ENCODE data around the gene PNO1. TPM values are rescaled to one million over a fixed set of nuclear protein-coding genes. Genes with fewer than 3 reads are reported as not detected.
"Not testable (repeated sequence)": the region's sequence is repeated elsewhere in the genome, so short reads cannot be mapped to it uniquely, and the experiment has no call there.

PNO1 gene
- total RNA-seq: 10 to 100 TPM in 3 of 9 donors, 1 to 10 TPM in 6; 6.6 to 11.3 (median 8.8) TPM
- polyA plus RNA-seq: 10 to 100 TPM in 1 of 2 donors, 1 to 10 TPM in 1; 4.5 to 20.1 TPM
- long read RNA-seq, donor 1, transcript PNO1-201 (7 exons, 2,286 nt): major isoform, 17 of 18 reads
- long read RNA-seq, donor 1, partial matches to known transcripts: 1 of 18 reads
- long read RNA-seq, donor 1, other reads (novel, unspliced or antisense): 0 of 18 reads
- long read RNA-seq, donor 2, transcript PNO1-201 (7 exons, 2,286 nt): major isoform, 82 of 88 reads
- long read RNA-seq, donor 2, partial matches to known transcripts: 1 of 88 reads
- long read RNA-seq, donor 2, other reads (novel, unspliced or antisense): 5 of 88 reads
- long read RNA-seq, donor 3, transcript PNO1-201 (7 exons, 2,286 nt): major isoform, 29 of 31 reads
- long read RNA-seq, donor 3, partial matches to known transcripts: 0 of 31 reads
- long read RNA-seq, donor 3, other reads (novel, unspliced or antisense): 2 of 31 reads

- WGBS, 4 donors: 0 to 1% (median 0%) methylated on average over 43 to 44 of the region's 44 CpGs
- intact Hi-C loops (cut with DNase I): loop anchor here in 8 of 10 donors (1.0 to 10.0 kb wide), 6 partner anchors 93 to 97 kb away; partner anchors contain the start of genes PPP3R1 (in 6 of the 8) and C1D (in 1 of the 8)
- Histone ChIP-seq H3K4me3 (peak within 1 kb of the TSS; percentile 61 to 97 (median 86)), H3K36me3 (peaks cover 0 to 28% (median 25%) of the 10 kb centered on the region in 9 donors), H3K27me3 (no peaks in the 10 kb centered on the region), H3K27ac (peak within 1 kb of the TSS; percentile 87 to 98 (median 94)), H3K9me3 (no peaks in the 10 kb centered on the region), H3K4me1 (peaks cover 0 to 45% (median 32%) of the 10 kb centered on the region in 12 donors)
- ATAC-seq (peak; percentile 97 to 99 (median 98)), DNase-seq (peak; percentile 96 to 97 (median 96))
- peak in 1 of 2 donors; percentile 50 for TF ChIP-seq POLR2A (IDR thresholded peaks at IDR 0.05)
- TF ChIP-seq, protein P1, sequence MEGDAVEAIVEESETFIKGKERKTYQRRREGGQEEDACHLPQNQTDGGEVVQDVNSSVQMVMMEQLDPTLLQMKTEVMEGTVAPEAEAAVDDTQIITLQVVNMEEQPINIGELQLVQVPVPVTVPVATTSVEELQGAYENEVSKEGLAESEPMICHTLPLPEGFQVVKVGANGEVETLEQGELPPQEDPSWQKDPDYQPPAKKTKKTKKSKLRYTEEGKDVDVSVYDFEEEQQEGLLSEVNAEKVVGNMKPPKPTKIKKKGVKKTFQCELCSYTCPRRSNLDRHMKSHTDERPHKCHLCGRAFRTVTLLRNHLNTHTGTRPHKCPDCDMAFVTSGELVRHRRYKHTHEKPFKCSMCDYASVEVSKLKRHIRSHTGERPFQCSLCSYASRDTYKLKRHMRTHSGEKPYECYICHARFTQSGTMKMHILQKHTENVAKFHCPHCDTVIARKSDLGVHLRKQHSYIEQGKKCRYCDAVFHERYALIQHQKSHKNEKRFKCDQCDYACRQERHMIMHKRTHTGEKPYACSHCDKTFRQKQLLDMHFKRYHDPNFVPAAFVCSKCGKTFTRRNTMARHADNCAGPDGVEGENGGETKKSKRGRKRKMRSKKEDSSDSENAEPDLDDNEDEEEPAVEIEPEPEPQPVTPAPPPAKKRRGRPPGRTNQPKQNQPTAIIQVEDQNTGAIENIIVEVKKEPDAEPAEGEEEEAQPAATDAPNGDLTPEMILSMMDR (IDR thresholded peaks at IDR 0.05): no peak
Measured at GRCh38 chr2:68157402-68158133, at the start of gene PNO1. Gene PNO1, plus strand, starts transcription at chr2:68157888. Its CDS starts 47 bp downstream, at chr2:68157935.

- H3K36me3 ChIP-seq: peaks cover 0 to 3% (median 0%) of the 10 kb centered on the region in 9 donors
- 89 to 99% (median 92%) methylated on average over 3 of the region's 3 CpGs for WGBS, 4 donors
- H3K9me3 ChIP-seq: peaks cover 0 to 10% (median 0%) of the 10 kb centered on the region in 12 donors
- no peak overlapping the region for H3K27ac ChIP-seq
- DNase-seq: no peak
- intact Hi-C loops (cut with DNase I): no loop called here
- H3K4me1 ChIP-seq: no peaks in the 10 kb centered on the region
- no peaks in the 10 kb centered on the region for H3K27me3 ChIP-seq
- TF ChIP-seq, protein P1 (IDR thresholded peaks at IDR 0.05): no peak
- no peak for TF ChIP-seq POLR2A (IDR thresholded peaks at IDR 0.05)
- no peak overlapping the region for H3K4me3 ChIP-seq
- ATAC-seq: peak in 1 of 4 donors; percentile 39
Measured at GRCh38 chr2:68108120-68108519, 49.6 kb upstream of the PNO1 start.

GRCh38 chr2:68110102-68110501 lies 47.6 kb upstream of the PNO1 start:
- DNase-seq (no peak), ATAC-seq (no peak)
- no peak overlapping the region for H3K27ac ChIP-seq
- intact Hi-C loops (cut with DNase I): no loop called here
- H3K36me3 ChIP-seq: peaks cover 0 to 3% (median 0%) of the 10 kb centered on the region in 9 donors
- no peaks in the 10 kb centered on the region for H3K27me3 ChIP-seq
- no peak overlapping the region for H3K4me3 ChIP-seq
- no peaks in the 10 kb centered on the region for H3K4me1 ChIP-seq
- WGBS, 4 donors: 55 to 80% (median 65%) methylated on average over 3 of the region's 3 CpGs
- H3K9me3 ChIP-seq: peaks cover 0 to 10% (median 0%) of the 10 kb centered on the region in 12 donors
- no peak for TF ChIP-seq POLR2A (IDR thresholded peaks at IDR 0.05)
- TF ChIP-seq, protein P1 (IDR thresholded peaks at IDR 0.05): no peak

DNA sequence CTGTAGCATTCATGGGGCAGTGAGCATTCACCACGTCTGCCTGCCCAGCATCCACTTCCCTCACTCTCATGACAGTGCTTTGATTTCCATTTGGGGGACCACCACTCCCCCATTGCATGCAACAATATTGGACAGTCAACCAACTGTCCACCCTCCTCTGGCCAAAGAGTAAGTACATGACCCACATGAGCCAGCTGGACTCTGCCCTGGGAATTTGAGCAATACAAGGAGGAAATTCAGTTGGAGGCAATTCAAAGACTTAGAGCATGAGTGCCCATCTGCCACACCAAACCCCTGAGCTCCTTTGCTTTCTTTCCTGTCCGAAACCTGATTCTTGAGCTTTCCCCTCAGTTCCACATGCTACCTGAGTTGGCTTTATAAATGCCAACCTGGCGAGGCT lies 41.7 kb upstream of the PNO1 start:
- Histone ChIP-seq H3K9me3 (no peaks in the 10 kb centered on the region), H3K27me3 (no peaks in the 10 kb centered on the region), H3K27ac (no peak overlapping the region), H3K36me3 (no peaks in the 10 kb centered on the region), H3K4me3 (no peak overlapping the region), H3K4me1 (peaks cover 0 to 3% (median 0%) of the 10 kb centered on the region in 12 donors)
- no peak for TF ChIP-seq POLR2A (IDR thresholded peaks at IDR 0.05)
- intact Hi-C loops (cut with DNase I): no loop called here
- DNase-seq: no peak
- 83 to 90% (median 85%) methylated on average over 3 of the region's 3 CpGs for WGBS, 4 donors
- ATAC-seq: no peak

DNA sequence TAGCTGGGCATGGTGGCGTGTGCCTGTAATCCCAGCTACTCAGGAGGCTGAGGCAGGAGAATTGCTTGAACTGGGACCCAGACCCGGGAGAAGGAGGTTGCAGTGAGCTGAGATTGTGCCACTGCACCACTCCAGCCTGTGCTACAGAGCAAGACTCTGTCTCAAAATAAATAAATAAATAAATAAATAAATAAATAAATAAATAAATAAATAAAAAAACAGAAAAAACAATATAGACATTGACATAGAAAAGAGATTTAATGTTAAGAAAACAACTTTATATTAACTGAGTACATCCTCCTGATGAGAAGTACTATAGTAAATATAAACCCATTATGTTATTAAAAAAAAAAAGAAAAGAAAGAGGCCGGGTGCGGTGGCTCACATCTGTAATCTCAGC lies 39.8 kb upstream of the PNO1 start:
- intact Hi-C loops (cut with DNase I); DNase-seq: not testable (repeated sequence)
- WGBS, 4 donors: 88 to 98% (median 93%) methylated on average over 4 of the region's 4 CpGs

More for the DNA sequence above, 39.8 kb upstream of the PNO1 start:
- not testable (repeated sequence) for ATAC-seq, H3K27ac ChIP-seq, H3K9me3 ChIP-seq, H3K36me3 ChIP-seq, H3K27me3 ChIP-seq, H3K4me3 ChIP-seq
- H3K4me1 ChIP-seq: peaks cover 0 to 13% (median 3%) of the 10 kb centered on the region in 12 donors
